D721Med (cell line): ENCODE data around the gene CPOX.

Experiments used
- DNase-seq: peaks from one replicate; pipeline ENCODE4 v3.0.0; 2011; ENCODE audit warnings: low spot score; ENCODE audit not compliant: insufficient read length
- FAIRE-seq: peaks from 2 replicates; lab custom pipeline; 2011; peaks lifted over from hg19 to GRCh38; lab: Jason Lieb, UNC
- TF ChIP-seq, protein P1 (sequence below): IDR thresholded peaks from 2 replicates; pipeline ENCODE4 v1.5.1; 2012; ENCODE audit warnings: mild to moderate bottlenecking, control low read depth; ENCODE audit not compliant: insufficient read depth; ENCODE audit errors: missing control alignments

CPOX gene

DNA sequence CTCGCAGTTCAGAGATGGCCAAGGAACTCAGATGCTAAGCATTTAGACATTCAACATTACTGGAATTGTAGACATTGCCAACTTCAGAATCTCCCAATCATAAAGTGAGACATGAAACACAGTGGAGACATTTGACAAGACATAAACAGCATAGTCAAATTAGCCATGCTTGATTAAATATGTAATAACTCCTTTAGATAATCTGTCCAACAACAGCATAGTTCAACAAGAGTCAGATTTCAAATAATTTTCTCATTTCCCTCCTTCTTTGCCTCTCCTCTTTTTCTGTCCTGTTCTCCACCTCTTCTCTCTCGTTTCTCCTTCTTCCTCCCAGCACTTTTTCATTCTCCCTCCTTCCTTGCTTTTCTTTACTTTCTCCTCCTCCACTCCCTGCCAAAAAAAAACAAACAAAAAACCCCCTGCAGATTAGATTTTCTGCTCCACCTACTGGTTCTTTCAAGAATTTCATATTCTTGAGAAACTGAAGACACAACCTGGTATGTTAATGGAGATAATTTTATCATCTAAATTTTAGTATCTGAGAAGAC is 20.2 kb downstream of the CPOX start:
- TF ChIP-seq, protein P1, sequence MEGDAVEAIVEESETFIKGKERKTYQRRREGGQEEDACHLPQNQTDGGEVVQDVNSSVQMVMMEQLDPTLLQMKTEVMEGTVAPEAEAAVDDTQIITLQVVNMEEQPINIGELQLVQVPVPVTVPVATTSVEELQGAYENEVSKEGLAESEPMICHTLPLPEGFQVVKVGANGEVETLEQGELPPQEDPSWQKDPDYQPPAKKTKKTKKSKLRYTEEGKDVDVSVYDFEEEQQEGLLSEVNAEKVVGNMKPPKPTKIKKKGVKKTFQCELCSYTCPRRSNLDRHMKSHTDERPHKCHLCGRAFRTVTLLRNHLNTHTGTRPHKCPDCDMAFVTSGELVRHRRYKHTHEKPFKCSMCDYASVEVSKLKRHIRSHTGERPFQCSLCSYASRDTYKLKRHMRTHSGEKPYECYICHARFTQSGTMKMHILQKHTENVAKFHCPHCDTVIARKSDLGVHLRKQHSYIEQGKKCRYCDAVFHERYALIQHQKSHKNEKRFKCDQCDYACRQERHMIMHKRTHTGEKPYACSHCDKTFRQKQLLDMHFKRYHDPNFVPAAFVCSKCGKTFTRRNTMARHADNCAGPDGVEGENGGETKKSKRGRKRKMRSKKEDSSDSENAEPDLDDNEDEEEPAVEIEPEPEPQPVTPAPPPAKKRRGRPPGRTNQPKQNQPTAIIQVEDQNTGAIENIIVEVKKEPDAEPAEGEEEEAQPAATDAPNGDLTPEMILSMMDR: peak; percentile 40
- DNase-seq (no peak), FAIRE-seq (no peak)

DNA sequence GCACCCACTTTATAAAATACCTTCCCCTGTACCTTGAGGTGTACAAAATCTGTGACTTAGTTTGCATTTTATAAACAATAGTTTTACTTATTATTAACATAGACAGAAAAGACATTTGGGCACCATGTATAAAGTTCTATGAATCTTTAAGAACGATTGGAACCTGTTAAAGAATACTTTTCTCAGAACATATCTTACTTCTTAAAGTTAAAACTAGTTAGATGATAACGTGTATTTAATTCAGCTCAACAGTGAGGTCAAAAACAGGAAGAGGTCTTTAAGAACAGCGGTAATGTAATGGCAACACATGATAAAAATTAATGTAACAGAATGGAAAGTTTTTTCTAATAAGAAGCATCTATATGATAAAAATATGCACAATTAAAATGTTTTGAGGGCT is 25.0 kb downstream of the CPOX start:
- TF ChIP-seq, protein P1: no peak
- FAIRE-seq: no peak
- no peak for DNase-seq

DNA sequence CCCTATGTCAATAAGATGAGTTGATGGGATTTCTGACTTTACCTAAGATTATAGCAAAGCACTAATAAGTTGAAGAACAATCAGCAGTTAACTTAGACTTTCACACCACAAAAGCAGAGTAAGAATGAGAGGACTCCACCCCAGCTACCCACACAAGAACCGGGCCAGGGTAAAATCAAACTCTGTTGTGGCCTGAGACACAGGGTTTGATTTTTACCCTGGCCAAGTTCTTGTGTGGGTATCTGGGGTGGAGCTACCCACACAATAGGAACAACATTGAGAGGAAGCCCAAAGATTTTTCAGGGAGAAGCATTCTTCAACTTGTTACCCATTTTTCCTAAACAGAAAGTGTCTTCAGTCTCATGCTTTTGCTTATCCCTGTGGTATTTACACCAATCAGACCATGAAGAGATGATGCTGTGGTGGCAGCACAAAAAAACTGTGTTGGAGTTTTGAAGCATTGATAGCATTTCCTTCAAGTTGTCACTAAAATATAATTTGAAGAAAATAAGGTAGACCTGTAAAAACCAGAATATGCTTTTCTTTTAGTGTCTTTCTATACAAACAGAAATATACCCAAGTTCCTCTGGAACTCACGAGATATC is 25.6 kb downstream of the CPOX start:
- no peak for DNase-seq
- TF ChIP-seq, protein P1: no peak

DNA sequence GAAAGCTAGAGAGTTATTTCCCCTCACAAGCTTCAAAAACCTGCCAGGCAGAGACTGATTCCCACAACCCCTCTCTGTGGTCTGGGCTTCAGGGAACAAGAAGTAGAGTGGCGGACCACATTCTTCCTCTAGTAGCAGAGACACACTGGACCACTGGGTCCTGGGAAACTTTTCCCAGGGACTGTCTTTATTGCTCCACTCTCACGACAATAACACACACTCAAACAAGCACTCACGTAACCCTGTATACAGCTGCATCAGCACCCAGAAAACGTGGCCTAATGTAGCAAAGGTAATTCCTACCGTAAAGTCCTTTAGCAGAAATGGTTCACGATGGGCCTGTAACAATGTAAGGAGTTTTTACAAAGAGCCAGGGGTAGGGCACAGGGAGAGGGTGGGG is 27.6 kb downstream of the CPOX start:
- FAIRE-seq (no peak), DNase-seq (no peak)
- TF ChIP-seq, protein P1: no peak

More for the DNA sequence above, 25.6 kb downstream of the CPOX start:
- FAIRE-seq: no peak

DNA sequence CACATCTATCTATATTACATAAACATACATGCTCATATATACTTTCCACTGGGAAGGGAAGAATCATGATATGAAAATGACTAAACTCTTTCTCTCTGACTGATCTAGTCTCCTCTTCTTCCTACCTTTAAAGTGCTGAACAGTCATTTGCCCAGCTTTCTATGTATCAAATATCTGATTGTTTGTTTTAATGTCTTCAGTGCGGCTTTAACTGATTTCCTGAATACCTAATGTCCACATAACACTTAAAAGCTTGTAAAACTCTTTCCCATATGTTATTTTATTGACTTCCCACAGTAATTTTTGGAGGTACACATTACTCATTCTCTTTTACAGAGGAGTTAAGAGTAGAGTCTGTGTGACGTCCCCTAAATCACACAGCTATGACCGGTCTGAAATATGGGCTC is 28.2 kb downstream of the CPOX start:
- FAIRE-seq (no peak), DNase-seq (no peak)
- TF ChIP-seq, protein P1: no peak

DNA sequence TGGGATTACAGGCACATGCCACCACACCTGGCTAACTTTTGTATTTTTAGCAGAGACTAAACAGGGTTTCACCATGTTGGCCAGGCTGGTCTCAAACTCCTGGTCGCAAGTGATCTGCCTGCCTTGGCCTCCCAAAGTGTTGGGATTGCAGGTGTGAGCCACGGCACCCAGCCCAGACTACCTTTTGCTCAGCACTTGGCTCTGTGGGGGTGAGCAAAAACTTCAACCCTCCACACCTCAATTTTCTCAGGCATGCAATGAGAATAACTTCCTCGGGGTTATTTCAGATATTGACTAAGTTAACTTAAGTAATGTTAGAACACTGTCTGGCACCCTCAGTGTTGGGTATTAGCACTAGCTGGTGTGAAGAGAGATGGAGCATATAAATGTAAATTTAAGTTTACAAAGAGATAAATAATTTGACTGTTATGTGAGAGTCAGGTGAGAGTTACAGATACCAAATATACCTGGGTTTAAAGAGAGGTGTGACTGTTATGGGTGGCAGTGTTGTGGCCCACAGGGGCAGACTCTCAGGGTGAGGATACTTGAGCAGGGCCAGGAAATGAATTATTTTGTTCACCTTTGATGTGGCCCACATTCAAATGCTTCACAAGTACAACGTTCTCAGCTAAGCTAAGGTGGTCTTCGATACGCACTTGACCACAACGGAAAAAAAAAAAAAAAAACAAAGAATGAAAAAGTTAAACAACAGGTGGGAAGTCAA is 29.0 kb downstream of the CPOX start:
- TF ChIP-seq, protein P1: no peak
- FAIRE-seq (no peak), DNase-seq (no peak)
